Measurements from ENCODE around the gene MAPRE3. TPM values are rescaled to one million over a fixed set of nuclear protein-coding genes. Genes with fewer than 3 reads are reported as not detected.

MAPRE3 gene
- total RNA-seq, 4 donors from 2014 or later, result 23.8 to 63.6 (median 35.7) TPM

- H3K4me3 ChIP-seq (ENCODE audit: low read depth, poor library complexity, severe bottlenecking), result no peak overlapping the region
- DNase-seq (ENCODE audit: low spot score in 2 of 2), result no peak
- intact Hi-C loops (cut with DNase I; ENCODE audit: low total_unique reads), result loop anchor here (5.0 kb wide), 1 partner anchor 57 kb away; no protein-coding TSS in a partner anchor
- 91 to 92% methylated on average over 9 of the region's 9 CpGs for WGBS, 2 donors
- TF ChIP-seq POLR2A (IDR thresholded peaks at IDR 0.05) (no peak), CTCF (IDR thresholded peaks at IDR 0.05) (no peak)
Measured at GRCh38 chr2:27019459-27019858, 49.0 kb downstream of the MAPRE3 start.

- TF ChIP-seq POLR2A (IDR thresholded peaks at IDR 0.05) (no peak), CTCF (IDR thresholded peaks at IDR 0.05) (no peak)
- H3K4me3 ChIP-seq (ENCODE audit: low read depth, poor library complexity, severe bottlenecking), result no peak overlapping the region
- no peak for DNase-seq (ENCODE audit: low spot score in 2 of 2)
- intact Hi-C loops (cut with DNase I; ENCODE audit: low total_unique reads), result loop anchor here (5.0 kb wide), 1 partner anchor 58 kb away; no protein-coding TSS in a partner anchor
- 63 to 71% methylated on average over 9 of the region's 9 CpGs for WGBS, 2 donors
Measured at GRCh38 chr2:27019931-27020855, 49.8 kb downstream of the MAPRE3 start.

- intact Hi-C loops (cut with DNase I; ENCODE audit: low total_unique reads), result no loop called here
- H3K4me3 ChIP-seq (ENCODE audit: low read depth, poor library complexity, severe bottlenecking), result no peak overlapping the region
- TF ChIP-seq CTCF (IDR thresholded peaks at IDR 0.05) (no peak), POLR2A (IDR thresholded peaks at IDR 0.05) (no peak)
- DNase-seq (ENCODE audit: low spot score in 2 of 2), result no peak
- WGBS, 2 donors, result 50 to 53% methylated on average over 11 of the region's 11 CpGs
Measured at GRCh38 chr2:27021253-27022049, 51.0 kb downstream of the MAPRE3 start.

- 93 to 96% methylated on average over 7 of the region's 7 CpGs for WGBS, 2 donors
- no peak for TF ChIP-seq CTCF (IDR thresholded peaks at IDR 0.05)
- no peak for TF ChIP-seq POLR2A (IDR thresholded peaks at IDR 0.05)
- H3K4me3 ChIP-seq (ENCODE audit: low read depth, poor library complexity, severe bottlenecking), result no peak overlapping the region
- DNase-seq (ENCODE audit: low spot score in 2 of 2), result no peak
- intact Hi-C loops (cut with DNase I; ENCODE audit: low total_unique reads), result no loop called here
Measured at GRCh38 chr2:27023740-27024139, 53.3 kb downstream of the MAPRE3 start.

- no peak overlapping the region for H3K4me3 ChIP-seq (ENCODE audit: low read depth, poor library complexity, severe bottlenecking)
- no peak for DNase-seq (ENCODE audit: low spot score in 2 of 2)
- TF ChIP-seq POLR2A (IDR thresholded peaks at IDR 0.05) (no peak), CTCF (IDR thresholded peaks at IDR 0.05) (no peak)
- WGBS, 2 donors, result 87 to 88% methylated on average over 18 of the region's 18 CpGs
- intact Hi-C loops (cut with DNase I; ENCODE audit: low total_unique reads), result no loop called here
Measured at GRCh38 chr2:27024188-27024587, 53.8 kb downstream of the MAPRE3 start.
